Measurements from ENCODE around the gene PDZD8. TPM values are rescaled to one million over a fixed set of nuclear protein-coding genes. Genes with fewer than 3 reads are reported as not detected.

PDZD8 gene
- total RNA-seq, 2 donors from 2014 or later, result 18.4 to 29.6 TPM

Other genes starting within 250 kb of the PDZD8 start
- gene VAX1, start 237.2 kb downstream of the PDZD8 start, total RNA-seq, result not detected
- not detected for gene KCNK18, start 178.0 kb downstream of the PDZD8 start, total RNA-seq
- 1 to 10 TPM in 1 of 2 donors, under 1 TPM in 1; 0.20 to 1.9 TPM for gene SLC18A2, start 134.3 kb downstream of the PDZD8 start, total RNA-seq
- gene EMX2, start 167.3 kb upstream of the PDZD8 start, total RNA-seq, result not detected

All from T-helper 17 cell (primary cell).